22Rv1 (cell line): Measurements from ENCODE around the gene SFXN3.

ENCODE experiments used
- H3K27ac ChIP-seq: fragments of 450-650 bp; 2 replicates; pipeline ENCODE4 v1.5.1; 2017
- ZFX ChIP-seq: fragments of 450-650 bp; IDR thresholded peaks from 2 replicates; pipeline ENCODE4 v1.6.1; 2017; ENCODE audit warnings: antibody characterized with exemption, borderline replicate concordance
- TF ChIP-seq, protein P1 (sequence below): fragments of 450-650 bp; IDR thresholded peaks from 2 replicates; pipeline ENCODE4 v1.5.1; 2017; ENCODE audit warnings: mild to moderate bottlenecking

SFXN3 gene

DNA sequence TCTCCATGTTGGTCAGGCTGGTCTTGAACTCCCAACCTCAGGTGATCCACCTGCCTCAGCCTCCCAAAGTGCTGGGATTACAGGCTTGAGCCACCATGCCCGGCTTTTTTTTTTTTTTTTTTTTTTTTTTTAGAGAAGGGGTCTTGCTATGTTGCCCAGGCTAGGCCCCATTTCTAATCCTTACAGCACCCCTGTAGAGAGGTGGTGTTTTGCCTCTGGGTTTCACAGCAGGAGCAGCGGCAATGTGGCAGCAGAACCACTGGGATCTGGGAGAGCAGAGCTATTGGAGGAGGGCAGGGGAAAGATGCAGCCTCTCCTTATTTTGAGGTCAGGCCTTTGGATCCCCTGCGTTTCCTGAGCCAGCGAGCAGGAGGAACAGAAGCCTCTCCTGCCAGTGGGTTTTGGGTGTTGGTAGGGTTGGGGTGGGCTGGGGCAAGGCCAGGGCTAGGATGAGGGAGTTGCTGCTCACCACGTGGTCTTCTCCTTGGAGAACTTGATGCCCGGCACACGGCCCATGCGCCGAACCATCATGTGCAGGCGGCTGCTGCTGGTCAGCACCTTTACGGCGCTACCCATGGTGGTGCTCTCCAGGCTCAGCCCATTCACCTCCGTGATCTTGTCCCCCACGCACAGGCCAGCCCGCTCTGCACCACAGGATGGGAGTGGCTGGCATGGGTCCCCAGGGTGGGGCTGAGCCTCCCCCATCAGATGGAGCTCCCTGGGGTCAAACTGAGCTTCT is 7.9 kb upstream of the SFXN3 start:
- no peak overlapping the region for H3K27ac ChIP-seq
- TF ChIP-seq ZFX: no peak
- TF ChIP-seq, protein P1, sequence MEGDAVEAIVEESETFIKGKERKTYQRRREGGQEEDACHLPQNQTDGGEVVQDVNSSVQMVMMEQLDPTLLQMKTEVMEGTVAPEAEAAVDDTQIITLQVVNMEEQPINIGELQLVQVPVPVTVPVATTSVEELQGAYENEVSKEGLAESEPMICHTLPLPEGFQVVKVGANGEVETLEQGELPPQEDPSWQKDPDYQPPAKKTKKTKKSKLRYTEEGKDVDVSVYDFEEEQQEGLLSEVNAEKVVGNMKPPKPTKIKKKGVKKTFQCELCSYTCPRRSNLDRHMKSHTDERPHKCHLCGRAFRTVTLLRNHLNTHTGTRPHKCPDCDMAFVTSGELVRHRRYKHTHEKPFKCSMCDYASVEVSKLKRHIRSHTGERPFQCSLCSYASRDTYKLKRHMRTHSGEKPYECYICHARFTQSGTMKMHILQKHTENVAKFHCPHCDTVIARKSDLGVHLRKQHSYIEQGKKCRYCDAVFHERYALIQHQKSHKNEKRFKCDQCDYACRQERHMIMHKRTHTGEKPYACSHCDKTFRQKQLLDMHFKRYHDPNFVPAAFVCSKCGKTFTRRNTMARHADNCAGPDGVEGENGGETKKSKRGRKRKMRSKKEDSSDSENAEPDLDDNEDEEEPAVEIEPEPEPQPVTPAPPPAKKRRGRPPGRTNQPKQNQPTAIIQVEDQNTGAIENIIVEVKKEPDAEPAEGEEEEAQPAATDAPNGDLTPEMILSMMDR: no peak

DNA sequence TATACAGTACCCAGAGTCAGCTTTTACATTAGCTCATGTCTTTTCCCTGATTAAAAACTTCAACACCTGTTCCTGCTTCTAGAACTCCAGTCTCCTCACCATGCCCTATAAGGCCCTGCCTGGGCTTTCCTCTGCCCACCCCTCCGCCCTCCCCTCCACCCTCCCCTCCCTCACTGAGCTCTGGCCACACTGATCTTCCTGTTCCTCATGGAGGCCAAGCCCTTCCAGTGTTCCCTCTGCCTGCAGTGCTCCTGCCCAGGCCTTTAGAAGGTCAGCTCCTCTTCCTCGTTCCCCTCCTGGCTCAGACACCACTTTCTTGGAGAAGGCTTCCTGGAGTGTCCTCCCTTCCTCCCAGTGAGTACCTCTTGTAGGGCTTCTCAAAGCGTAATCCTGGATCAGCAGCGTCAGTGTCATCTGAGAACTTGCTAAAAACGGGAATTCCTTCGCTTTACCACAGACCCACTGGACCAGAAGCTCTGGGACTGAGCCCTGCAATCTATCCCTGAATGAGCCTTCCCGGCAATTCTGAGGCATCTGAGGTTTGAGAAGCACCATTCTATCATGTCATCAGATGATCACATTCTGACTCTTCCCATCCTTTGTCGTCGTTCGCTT is 3.8 kb upstream of the SFXN3 start:
- no peak overlapping the region for H3K27ac ChIP-seq

DNA sequence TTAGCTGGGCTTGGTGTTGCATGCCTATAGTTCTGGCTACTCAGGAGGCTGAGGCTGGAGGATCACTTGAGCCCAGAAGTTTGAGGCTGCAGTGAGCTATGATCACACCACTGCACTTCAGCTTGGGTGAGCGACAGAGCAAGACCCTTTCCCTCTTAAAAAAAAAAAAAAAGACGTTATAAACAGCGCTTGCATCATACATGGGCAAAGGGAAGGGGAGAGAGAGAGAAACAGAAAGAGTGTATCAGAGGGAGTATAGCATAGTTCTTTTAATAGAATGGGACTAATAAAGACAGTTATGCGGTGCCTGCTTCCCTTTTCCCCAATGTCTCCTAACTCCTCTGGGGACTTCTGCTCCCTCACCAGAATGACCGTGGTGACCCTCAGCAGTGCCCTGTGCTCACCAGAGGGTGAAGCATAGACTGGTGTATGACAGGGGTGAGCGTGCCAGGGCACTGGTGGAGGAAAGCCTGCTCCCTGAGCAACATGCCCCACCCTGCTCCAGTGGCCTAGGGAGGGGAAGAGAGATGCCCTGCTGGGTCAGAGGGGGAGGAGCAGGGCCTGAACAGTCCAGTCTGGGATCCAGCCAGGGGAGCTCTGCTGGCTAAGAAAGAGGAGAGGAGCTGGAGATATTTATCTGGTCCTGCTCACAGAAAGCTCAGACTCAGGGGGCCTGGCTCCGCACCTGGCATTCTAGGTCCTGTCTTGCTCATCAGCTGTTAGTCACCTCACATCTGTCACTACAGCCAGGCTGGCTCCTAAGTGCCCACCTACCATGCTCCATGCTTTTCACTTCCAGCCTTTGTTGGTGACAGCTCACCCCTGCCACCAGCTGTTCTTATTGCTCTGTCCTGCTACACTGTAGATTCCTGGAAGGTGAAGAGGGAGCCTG is 2.3 kb upstream of the SFXN3 start:
- no peak for TF ChIP-seq ZFX
- TF ChIP-seq, protein P1: no peak
- no peak overlapping the region for H3K27ac ChIP-seq

More for the DNA sequence above, 3.8 kb upstream of the SFXN3 start:
- TF ChIP-seq, protein P1: no peak
- TF ChIP-seq ZFX: no peak

DNA sequence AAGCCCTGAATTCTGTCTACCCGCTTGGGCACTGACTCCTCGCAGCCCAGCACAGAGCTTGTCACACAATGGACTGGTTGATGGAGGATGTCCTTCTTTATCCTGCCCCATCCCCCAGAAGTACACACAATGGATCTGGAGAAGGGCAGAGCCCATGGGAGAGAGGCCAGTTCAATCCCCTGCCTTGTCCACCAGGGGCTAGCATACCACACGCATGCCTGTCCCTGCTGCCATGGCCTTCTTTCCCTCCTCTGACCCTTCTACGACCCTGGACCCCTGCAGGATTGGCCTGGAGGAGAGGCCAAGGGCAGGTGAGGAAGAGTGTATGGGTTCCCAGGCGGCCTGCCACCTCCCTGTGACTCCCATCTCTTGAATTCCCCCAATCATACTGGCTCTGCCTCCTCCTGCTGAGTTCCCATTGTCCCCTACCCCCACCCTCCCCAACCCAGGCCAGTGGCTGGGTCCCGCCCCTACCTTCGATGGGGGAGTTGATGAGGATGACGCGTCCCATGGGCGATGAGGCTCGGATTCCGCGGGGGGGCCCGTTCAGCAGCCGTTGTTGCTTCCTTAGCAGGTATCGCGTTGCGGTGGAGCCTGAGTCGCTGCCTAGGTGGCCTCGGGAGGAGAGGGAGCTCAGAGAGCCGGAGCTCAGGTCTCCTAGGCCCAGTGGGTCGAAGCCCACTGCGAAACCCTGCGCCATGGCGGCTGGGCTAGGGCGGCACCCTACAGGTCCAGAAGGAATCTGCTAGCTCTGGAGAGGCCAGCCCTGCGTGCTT is 1.3 kb upstream of the SFXN3 start:
- TF ChIP-seq, protein P1: no peak
- TF ChIP-seq ZFX: no peak
- no peak overlapping the region for H3K27ac ChIP-seq

DNA sequence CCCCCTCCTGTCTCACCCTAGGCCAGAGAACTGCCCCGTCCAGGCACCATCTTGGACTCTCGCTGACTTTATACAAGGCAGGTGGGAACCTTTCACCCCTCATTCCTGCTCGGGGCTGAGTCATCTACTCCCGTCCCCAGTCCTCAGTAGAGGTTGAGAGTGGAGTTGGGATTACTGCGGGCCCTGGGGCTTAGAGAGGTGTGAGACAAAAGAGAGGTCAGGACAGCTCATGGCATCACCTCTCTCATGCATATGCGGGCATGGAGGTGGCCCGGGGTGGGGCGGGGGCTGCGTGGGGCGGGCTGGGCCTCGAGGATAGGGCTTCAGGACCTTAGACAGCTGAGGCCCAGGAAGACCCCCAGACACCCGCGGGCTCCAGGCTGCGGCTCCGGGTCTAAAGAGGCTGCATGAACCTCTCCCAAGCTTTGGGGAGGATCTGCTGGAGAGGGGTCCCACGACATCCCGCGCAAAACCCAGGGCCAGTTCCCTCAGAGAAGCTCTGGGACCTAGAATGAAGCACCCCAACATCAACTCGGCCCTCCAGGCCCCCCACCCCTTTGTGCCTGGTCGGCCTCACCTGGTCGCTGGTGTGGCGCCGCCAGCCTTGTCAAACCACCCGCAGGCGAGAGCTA is 422 bp upstream of the SFXN3 start:
- peak overlapping the region; percentile 90 for H3K27ac ChIP-seq
- TF ChIP-seq, protein P1: no peak
- TF ChIP-seq ZFX: no peak

DNA sequence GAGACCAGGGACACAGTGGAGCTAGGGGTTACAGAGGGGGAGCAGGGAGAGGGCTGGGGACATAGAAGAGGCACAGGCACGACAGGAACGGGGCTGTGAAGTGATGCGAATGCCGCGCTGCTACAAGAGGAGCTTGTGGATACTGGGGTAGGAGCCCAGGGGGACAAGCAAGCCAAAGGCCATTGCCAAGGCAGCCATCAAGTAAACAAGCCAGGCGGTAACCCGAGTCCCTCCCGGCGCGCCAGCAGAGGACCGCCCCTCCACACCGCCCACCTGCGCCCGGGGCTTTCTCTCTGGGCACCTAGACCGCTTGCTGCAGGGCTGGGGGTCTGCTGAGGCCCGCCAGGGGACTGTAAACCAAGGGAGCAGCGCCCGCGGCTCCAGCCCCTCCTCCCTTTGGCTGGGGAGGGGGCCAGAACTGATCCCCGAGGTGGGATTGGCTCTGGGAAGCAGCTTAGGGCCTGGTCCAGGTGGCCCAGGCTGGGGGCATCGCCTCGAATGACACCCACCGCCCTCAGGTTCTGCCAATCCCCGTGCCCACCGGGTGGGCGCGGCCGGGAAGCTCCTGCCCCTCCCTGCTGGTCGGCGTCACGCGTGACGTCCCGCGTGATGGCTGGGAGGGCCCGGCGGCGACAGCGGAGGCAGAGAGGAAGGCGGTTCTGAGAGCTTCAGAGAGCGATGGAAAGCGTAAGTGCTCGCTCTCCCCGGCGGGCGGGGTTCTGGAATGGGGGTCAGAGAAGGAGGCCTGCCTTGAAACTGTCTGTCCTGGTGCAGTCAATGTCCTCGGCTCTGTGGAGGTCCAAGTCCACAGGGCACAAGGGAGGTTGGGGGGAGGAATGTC is 982 bp downstream of the SFXN3 start:
- peak overlapping the region; percentile 90 for H3K27ac ChIP-seq
- TF ChIP-seq ZFX: no peak
- TF ChIP-seq, protein P1: no peak
